ENCODE data around the gene IQGAP3.

DNA sequence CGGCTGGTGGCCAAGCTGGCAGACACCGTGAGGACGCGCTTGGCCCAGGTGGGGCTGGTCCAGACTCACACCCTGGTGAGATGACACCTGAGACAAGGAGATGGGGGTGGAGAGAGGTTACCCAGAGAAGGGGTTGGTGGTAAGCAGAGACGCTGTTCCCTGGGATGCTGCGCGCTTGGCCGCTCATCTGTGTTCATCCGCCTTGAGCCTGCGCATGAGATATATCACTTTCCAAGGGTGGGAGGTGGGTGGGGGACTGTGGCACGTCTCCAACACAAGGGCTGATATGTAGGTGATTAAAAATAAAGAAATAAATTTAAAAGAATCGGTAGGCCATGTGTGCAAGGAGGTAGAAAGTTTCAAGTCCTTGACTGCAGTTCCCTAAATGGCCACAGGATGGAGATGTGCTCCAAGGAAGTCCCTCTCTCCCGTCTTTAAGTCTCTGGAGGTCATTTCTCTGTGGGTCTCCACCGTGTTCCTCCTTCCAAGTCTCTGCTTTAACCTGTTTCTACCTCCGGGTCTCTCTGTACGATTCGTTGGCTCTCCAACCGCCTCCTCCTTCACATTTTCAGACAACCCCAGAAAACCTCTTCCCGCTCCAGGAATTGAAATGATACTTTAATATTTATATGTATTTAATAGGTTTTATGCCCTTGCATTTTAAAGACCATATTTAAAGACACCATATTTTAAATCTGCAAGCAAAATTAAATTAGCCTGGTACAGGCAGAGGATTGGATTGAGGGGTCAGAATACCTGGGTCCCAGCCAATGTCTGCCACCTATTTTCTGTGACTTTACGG lies 11.7 kb upstream of the IQGAP3 start:
- TF ChIP-seq, protein P1, sequence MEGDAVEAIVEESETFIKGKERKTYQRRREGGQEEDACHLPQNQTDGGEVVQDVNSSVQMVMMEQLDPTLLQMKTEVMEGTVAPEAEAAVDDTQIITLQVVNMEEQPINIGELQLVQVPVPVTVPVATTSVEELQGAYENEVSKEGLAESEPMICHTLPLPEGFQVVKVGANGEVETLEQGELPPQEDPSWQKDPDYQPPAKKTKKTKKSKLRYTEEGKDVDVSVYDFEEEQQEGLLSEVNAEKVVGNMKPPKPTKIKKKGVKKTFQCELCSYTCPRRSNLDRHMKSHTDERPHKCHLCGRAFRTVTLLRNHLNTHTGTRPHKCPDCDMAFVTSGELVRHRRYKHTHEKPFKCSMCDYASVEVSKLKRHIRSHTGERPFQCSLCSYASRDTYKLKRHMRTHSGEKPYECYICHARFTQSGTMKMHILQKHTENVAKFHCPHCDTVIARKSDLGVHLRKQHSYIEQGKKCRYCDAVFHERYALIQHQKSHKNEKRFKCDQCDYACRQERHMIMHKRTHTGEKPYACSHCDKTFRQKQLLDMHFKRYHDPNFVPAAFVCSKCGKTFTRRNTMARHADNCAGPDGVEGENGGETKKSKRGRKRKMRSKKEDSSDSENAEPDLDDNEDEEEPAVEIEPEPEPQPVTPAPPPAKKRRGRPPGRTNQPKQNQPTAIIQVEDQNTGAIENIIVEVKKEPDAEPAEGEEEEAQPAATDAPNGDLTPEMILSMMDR (IDR thresholded peaks at IDR 0.05; ENCODE audit: poor library complexity, severe bottlenecking) = peak; percentile 87
- TF ChIP-seq, protein P2, sequence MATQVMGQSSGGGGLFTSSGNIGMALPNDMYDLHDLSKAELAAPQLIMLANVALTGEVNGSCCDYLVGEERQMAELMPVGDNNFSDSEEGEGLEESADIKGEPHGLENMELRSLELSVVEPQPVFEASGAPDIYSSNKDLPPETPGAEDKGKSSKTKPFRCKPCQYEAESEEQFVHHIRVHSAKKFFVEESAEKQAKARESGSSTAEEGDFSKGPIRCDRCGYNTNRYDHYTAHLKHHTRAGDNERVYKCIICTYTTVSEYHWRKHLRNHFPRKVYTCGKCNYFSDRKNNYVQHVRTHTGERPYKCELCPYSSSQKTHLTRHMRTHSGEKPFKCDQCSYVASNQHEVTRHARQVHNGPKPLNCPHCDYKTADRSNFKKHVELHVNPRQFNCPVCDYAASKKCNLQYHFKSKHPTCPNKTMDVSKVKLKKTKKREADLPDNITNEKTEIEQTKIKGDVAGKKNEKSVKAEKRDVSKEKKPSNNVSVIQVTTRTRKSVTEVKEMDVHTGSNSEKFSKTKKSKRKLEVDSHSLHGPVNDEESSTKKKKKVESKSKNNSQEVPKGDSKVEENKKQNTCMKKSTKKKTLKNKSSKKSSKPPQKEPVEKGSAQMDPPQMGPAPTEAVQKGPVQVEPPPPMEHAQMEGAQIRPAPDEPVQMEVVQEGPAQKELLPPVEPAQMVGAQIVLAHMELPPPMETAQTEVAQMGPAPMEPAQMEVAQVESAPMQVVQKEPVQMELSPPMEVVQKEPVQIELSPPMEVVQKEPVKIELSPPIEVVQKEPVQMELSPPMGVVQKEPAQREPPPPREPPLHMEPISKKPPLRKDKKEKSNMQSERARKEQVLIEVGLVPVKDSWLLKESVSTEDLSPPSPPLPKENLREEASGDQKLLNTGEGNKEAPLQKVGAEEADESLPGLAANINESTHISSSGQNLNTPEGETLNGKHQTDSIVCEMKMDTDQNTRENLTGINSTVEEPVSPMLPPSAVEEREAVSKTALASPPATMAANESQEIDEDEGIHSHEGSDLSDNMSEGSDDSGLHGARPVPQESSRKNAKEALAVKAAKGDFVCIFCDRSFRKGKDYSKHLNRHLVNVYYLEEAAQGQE (IDR thresholded peaks at IDR 0.05; ENCODE audit: borderline replicate concordance) = no peak
- no peak for TF ChIP-seq TAF1 (IDR thresholded peaks at IDR 0.05; ENCODE audit: low read depth)
- no peak for TF ChIP-seq MXI1 (conservative IDR thresholded peaks at IDR 0.05; ENCODE audit: poor library complexity, severe bottlenecking)
- TF ChIP-seq SMC3 (conservative IDR thresholded peaks at IDR 0.05; ENCODE audit: poor library complexity) = peak; percentile 88
- TF ChIP-seq RAD21 (conservative IDR thresholded peaks at IDR 0.05) = peak; percentile 91
